ELR (cell line): ENCODE measurements around the gene GJA3.
A peak's percentile ranks its signal among the peaks of the same experiment; 100 is the strongest.

Experiments used
- DNase-seq: peaks from one replicate; pipeline ENCODE4 v3.0.0-alpha.2; 2015; ENCODE audit warnings: low read depth

Gene GJA3

DNA sequence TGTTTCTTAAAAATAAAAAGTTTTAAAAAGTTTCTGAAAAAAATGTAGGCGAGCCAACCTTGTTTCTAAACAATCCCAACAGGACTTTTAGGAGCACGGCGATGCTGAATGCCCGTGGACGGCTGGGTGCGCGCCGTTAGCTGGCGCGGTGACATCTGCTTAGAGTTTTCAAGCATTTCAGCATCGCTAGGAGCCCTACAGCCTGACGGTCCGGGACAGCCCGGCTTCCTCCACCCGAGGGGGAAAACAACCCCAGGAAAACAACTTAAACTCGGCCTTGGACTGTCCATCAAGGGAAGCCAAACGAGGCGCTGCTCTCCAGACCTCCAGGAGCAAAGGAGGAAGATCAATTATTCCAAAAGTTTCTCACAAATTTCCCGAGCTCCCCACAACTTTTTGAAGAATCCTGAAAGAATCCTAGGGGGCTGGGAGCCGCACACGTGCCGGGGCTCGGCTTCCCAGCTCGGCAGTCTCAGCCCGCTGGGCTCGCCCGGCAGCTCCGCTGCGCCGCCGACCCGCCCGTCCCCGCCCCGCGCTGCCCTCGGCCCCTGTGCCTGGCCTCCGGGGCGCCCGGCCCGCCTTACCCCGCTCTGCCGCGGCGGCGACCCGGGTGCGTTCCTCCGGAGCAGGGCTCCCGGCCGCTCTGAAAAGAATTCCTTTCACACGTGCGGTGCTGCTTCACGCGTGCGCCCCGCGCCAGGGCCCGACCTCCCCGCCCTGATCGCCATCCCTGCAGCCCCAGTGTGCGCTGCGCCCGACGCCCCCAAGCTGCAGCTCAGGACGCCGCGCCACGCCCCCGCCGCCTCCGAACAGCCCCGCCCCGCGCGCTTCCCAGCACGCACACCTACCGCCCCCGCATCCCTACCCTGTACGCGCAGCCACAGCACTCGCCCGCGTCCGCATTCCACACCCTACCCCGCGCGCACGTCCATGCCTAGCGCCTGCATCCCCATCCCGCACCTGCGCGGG lies at the start of gene GJA3:
Gene GJA3, minus strand, starts transcription at position 747 of the 969 bp plus-strand sequence. CDS start 17,764 bp downstream, outside the sequence.
- peak; percentile 70 for DNase-seq

GRCh38 chr13:20209948-20210347 lies 49.1 kb upstream of the GJA3 start:
- no peak for DNase-seq

- DNase-seq, result no peak
These were observed 45.9 kb upstream of the GJA3 start for GRCh38 chr13:20206698-20207235.

GRCh38 chr13:20206065-20206697 lies 45.3 kb upstream of the GJA3 start:
- no peak for DNase-seq

DNA sequence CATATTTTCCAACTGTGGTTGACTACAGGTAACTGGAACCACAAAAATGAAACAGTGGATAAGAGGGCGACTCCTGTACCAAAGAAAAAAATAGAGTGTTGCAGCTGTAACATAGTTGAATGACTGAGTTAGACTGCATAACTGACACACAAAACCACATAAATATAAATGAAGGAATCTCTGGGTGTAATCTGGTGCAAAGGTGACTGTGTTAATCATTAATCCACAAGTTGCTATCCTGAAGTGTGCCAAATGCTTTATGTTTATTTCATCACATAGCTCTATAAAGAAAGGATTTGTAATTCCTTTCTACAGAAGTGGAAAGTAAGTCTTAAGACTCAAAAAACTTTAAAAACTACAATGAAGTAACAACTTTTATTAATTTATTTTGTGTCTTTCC lies 37.9 kb upstream of the GJA3 start:
- no peak for DNase-seq

DNA sequence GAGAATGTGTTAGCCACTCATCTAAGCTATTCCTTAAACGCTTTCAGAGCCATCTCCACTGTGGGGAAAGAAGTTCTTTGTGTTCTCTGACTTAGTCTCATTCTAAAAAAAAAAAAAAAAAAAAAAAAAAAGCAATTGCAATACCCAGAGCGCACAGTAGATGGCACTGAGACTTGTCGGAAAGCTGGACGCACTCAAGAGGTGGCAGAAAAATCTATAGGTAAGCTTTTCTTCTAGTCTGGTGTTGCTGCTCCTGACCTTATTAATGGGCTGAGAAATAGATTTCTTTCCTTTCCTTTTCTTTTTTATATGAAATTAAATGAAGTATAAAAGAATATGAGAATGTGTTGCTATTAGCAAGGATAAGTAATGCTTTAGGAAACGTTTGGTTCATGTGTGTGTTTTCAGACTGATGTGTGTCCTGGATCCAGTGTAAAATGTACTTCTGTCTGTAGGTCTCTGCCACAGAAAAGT lies 36.5 kb upstream of the GJA3 start:
- peak; percentile 59 for DNase-seq

DNA sequence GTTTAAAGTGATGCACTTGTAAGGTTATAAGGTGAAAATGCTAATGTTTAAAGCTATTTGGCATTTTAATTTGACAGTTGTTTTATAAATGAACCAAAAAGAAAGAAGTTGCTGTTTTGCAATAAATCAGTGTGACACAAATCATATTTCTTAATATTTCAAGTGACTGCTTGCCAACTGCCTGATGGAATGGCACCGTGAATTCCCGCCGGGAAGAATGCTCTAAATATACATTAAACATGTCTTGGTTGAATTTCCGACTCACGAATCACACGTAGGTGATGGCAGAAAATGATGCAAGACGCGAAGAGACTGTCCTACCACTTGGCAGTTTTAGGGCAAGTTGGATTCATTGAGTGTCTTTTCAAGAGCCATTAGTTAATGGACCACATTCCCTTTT lies 34.9 kb upstream of the GJA3 start:
- no peak for DNase-seq

GRCh38 chr13:20193907-20194631 lies 33.2 kb upstream of the GJA3 start:
- DNase-seq, result no peak

- DNase-seq, result peak; percentile 29
These were observed 32.5 kb upstream of the GJA3 start for GRCh38 chr13:20193162-20193906.

DNA sequence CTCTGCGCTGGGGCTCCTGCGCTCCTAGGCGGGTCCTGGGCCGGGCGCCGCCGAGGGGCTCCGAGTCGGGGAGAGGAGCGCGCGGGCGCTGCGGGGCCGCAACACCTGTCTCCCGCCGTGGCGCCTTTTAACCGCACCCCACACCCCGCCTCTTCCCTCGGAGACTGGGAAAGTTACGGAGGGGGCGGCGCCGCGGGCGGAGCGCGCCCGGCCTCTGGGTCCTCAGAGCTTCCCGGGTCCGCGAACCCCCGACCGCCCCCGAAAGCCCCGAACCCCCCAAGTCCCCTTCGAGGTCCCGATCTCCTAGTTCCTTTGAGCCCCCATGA lies 31.9 kb upstream of the GJA3 start, which contains the start of gene GJB2:
Gene GJB2, minus strand, starts transcription at position 103 of the 326 bp plus-strand sequence. CDS start 3,357 bp downstream, outside the sequence.
- DNase-seq, result peak; percentile 27

DNA sequence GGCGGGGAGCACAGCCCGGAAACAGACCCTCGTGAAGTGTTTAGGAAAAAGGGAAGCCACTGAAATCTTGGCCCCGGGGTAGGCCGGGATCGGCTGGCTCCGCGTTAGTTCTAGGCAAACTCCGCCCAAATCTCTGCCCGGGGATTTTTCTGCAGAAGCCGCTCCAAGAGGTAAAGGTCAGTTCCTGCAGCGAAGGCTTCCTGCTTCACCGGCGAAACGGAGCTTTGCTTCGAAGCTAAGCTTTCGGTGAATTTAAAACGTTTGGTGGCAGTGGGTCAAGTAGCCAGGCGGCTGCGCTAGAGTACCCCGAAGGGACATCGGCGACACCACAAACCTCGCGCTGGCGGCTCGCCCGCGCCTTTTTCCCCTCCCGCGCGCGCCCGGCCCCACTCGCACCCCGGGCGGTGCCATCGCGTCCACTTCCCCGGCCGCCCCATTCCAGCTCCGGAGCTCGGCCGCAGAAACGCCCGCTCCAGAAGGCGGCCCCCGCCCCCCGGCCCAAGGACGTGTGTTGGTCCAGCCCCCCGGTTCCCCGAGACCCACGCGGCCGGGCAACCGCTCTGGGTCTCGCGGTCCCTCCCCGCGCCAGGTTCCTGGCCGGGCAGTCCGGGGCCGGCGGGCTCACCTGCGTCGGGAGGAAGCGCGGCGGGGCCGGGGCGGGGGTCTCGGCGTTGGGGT lies 31.4 kb upstream of the GJA3 start:
- DNase-seq, result peak; percentile 27

- DNase-seq, result no peak
These were observed 30.7 kb upstream of the GJA3 start for GRCh38 chr13:20191311-20192157.

- DNase-seq, result peak; percentile 90
These were observed 29.8 kb upstream of the GJA3 start for GRCh38 chr13:20190481-20191310.

- DNase-seq, result no peak
These were observed 29.2 kb upstream of the GJA3 start for GRCh38 chr13:20190076-20190475.

DNA sequence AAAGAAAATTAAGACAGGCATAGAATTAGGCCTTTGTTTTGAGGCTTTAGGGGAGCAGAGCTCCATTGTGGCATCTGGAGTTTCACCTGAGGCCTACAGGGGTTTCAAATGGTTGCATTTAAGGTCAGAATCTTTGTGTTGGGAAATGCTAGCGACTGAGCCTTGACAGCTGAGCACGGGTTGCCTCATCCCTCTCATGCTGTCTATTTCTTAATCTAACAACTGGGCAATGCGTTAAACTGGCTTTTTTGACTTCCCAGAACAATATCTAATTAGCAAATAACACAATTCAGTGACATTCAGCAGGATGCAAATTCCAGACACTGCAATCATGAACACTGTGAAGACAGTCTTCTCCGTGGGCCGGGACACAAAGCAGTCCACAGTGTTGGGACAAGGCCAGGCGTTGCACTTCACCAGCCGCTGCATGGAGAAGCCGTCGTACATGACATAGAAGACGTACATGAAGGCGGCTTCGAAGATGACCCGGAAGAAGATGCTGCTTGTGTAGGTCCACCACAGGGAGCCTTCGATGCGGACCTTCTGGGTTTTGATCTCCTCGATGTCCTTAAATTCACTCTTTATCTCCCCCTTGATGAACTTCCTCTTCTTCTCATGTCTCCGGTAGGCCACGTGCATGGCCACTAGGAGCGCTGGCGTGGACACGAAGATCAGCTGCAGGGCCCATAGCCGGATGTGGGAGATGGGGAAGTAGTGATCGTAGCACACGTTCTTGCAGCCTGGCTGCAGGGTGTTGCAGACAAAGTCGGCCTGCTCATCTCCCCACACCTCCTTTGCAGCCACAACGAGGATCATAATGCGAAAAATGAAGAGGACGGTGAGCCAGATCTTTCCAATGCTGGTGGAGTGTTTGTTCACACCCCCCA lies 28.1 kb upstream of the GJA3 start:
- DNase-seq, result no peak

GRCh38 chr13:20186771-20187170 lies 25.9 kb upstream of the GJA3 start:
- no peak for DNase-seq

DNA sequence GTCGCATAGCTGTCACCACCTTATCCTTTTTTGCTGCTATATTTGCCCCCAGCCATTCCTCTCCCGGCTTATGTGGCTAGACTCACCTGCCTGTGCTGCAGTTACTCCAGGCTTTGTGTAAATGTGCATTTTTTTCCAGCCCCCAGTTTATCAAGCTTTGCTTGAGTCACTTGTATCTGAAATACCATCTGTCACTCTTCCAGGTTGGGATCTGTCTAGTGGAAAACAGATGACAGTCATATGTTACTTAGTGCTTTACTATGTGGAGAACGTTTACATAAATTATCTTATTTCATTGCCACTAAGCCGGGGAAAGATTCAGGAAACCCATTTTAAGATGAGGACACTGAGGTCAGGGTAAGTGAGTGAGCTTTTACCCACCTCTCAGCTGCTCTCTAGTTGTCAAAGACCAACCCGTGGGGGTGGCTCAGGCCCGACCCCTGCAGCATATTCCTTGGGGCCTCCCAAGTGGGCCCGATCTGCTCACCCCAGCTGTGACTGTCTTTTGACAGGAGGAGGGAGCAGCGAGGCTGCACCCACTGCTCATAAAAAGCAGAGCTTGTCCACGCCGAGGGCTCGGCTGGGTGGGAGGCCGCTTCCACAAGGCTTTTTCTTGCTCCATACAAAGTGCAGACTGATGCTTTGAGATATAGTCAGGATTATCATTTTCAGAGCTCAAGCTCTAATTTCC lies 24.7 kb upstream of the GJA3 start:
- DNase-seq, result no peak
